Adrenal gland (tissue), 12 donors: Measurements from ENCODE around the gene LDAH. TPM values are rescaled to one million over a fixed set of nuclear protein-coding genes. Genes with fewer than 3 reads are reported as not detected.

Experiments
- DNase-seq, 7 donors: peaks; one replicate each; pipeline ENCODE4 v3.0.0-alpha.2; 2019 to 2020
- H3K27ac ChIP-seq, 5 donors: fragments of 200-600 bp; sonication (generic) in 4 of 5; 1 replicate in 3 of 5; 2 replicates in 2 of 5; pipeline versions ENCODE4 v1.5.1 to v1.8.0; 2016 to 2020; ENCODE audit warnings: mild to moderate bottlenecking in 1 of 5
- H3K27me3 ChIP-seq: fragments of 200-600 bp; 2 replicates; pipeline ENCODE4 v1.8.0; 2021
- H3K36me3 ChIP-seq, 2 donors: fragments of 200-600 bp; replicated peaks in 1 of 2; 1 replicate in 1 of 2; 2 replicates in 1 of 2; pipeline versions ENCODE4 v1.5.1 to v1.8.0; 2018 to 2022
- H3K4me1 ChIP-seq, 2 donors: fragments of 200-600 bp; replicated peaks in 1 of 2; 1 replicate in 1 of 2; 2 replicates in 1 of 2; pipeline versions ENCODE4 v1.5.1 to v1.8.0; 2018 to 2021
- H3K4me3 ChIP-seq, 4 donors: fragments of 200-600 bp; sonication (generic) in 3 of 4; one replicate each; pipeline ENCODE4 v1.5.1; 2016 to 2018
- H3K9me3 ChIP-seq, 3 donors: fragments of 200-600 bp; sonication (generic) in 1 of 3; replicated peaks in 1 of 3; 1 replicate in 2 of 3; 2 replicates in 1 of 3; pipeline versions ENCODE4 v1.5.1 to v1.8.0; 2016 to 2021
- POLR2A ChIP-seq, 2 donors: fragments of 450-650 bp; IDR thresholded peaks; one replicate each; pipeline ENCODE4 v1.6.1; 2017; ENCODE audit warnings: antibody characterized with exemption in 2 of 2, mild to moderate bottlenecking in 2 of 2, moderate library complexity in 1 of 2
- WGBS, 4 donors: extraction: QIAGEN DNeasy Blood & Tissue Kit in 2 of 4; methylation state at CpG; one replicate each; pipeline versions ENCODE4 v1.1.5 to v1.1.7; 2013 to 2017; 5-methylcytosine and 5-hydroxymethylcytosine counted together
- intact Hi-C, 2 donors: fragments of 100-400 bp; cut with DNase I; formaldehyde crosslinking; loops; one replicate each; pipeline versions ENCODE4 v1.14.1 to v1.15.0; 2022 to 2023
- polyA plus RNA-seq, 3 donors: library from polyadenylated mRNA; stranded (reverse); fragments of 200-250 nt in 2 of 3; fragments of 350-450 nt in 1 of 3; fragmentation: Illumina TruSeq in 1 of 3; extraction: RNeasy Lipid Tissue Mini Kit (QIAGEN cat#74804) in 1 of 3; gene quantifications; one replicate each; pipeline ENCODE4 v1.2.3, GENCODE V29; 2013 to 2014
- total RNA-seq, 9 donors: library from RNA; depleted of rRNA in 4 of 9; stranded (reverse); fragments of >200 nt in 4 of 9; fragments of 120-200 nt in 1 of 9; fragmentation: NEBNext Ultra II Directional in 1 of 9; extraction: Animal tissue kit (Norgen Biotek cat#: 25700) in 1 of 9; gene quantifications; one replicate each; pipeline versions ENCODE4 v1.1.0 to v1.2.4, GENCODE V29; 2013 to 2023
- TF ChIP-seq, protein P1 (sequence below), 6 experiments: fragments of 450-650 bp in 4 of 6; fragments of 200-600 bp in 2 of 6; sonication (generic) in 1 of 6; IDR thresholded peaks; 1 replicate in 5 of 6; 2 replicates in 1 of 6; pipeline versions ENCODE4 v1.5.1 to v1.8.0; 2016 to 2021; ENCODE audit warnings: antibody characterized with exemption in 6 of 6, mild to moderate bottlenecking in 2 of 6, moderate library complexity in 1 of 6
- donor health status: healthy with polysubstance abuse.
- donor health status: Bipolar disorder and iron deficiency.
- donor health status: DM: yes; HTN: yes; CAD: no.
- donor health status: DM: no; HTN: no; CAD: no.
- donor health status: DM: no; HTN: no; CAD: no.
- donor health status: DM: yes; HTN: yes; CAD: no.

Gene LDAH
- total and polyA plus RNA-seq, 12 donors: 7.0 to 64.9 (median 31.5) TPM

DNA sequence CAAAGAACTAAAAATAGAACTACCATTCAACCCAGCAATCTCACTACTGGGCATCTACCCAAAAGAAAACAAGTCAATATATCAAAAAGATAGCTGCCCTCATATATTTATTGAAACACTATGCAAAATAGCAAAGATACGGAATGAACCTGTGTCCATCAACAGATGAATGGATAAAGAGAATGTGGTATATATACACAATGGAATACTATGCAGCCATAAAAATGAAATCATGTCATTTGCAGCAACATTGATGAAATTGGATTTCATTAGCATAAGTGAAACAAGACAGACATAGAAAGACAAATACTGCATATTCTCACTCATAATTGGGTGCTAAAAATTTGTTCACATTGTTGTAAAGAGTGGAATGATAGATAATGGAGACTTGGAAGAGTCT lies 16.2 kb upstream of the LDAH start:
- Histone ChIP-seq H3K4me3 (no peak overlapping the region), H3K9me3 (no peaks in the 10 kb centered on the region), H3K27me3 (peaks cover 6% of the 10 kb centered on the region), H3K36me3 (no peaks in the 10 kb centered on the region), H3K27ac (no peak overlapping the region), H3K4me1 (no peaks in the 10 kb centered on the region)
- no peak for DNase-seq
- TF ChIP-seq, protein P1, sequence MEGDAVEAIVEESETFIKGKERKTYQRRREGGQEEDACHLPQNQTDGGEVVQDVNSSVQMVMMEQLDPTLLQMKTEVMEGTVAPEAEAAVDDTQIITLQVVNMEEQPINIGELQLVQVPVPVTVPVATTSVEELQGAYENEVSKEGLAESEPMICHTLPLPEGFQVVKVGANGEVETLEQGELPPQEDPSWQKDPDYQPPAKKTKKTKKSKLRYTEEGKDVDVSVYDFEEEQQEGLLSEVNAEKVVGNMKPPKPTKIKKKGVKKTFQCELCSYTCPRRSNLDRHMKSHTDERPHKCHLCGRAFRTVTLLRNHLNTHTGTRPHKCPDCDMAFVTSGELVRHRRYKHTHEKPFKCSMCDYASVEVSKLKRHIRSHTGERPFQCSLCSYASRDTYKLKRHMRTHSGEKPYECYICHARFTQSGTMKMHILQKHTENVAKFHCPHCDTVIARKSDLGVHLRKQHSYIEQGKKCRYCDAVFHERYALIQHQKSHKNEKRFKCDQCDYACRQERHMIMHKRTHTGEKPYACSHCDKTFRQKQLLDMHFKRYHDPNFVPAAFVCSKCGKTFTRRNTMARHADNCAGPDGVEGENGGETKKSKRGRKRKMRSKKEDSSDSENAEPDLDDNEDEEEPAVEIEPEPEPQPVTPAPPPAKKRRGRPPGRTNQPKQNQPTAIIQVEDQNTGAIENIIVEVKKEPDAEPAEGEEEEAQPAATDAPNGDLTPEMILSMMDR (IDR thresholded peaks at IDR 0.05): no peak
- TF ChIP-seq POLR2A (IDR thresholded peaks at IDR 0.05): no peak
- intact Hi-C loops: no loop called here
- WGBS, 4 donors: 47 to 63% (median 53%) methylated on average over 1 of the region's 1 CpG

DNA sequence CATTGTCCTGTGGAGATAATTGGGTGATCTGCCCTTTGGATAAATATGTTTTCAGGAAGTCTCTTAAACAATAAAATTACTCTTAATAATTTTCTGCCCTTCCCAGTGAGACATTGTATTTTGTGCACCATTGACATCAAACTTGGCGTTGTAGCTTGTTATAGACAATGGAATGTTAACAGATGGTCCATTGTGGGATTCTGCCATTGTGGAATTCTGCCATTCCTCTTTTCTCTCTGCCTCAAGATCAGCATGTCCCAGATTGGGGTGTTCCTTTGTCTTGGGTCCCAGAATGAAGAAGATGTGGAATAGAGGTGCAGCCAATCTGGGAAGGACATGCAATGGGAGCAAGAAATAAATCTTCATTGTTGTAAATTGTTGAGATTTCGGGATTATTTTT lies 15.1 kb upstream of the LDAH start:
- WGBS, 4 donors: 74 to 83% (median 81%) methylated on average over 2 of the region's 2 CpGs
- H3K36me3 ChIP-seq: no peaks in the 10 kb centered on the region
- TF ChIP-seq, protein P1 (IDR thresholded peaks at IDR 0.05): no peak
- no peak for TF ChIP-seq POLR2A (IDR thresholded peaks at IDR 0.05)
- H3K4me3 ChIP-seq: no peak overlapping the region
- intact Hi-C loops: no loop called here
- H3K27ac ChIP-seq: no peak overlapping the region
- H3K27me3 ChIP-seq: peaks cover 6% of the 10 kb centered on the region
- H3K4me1 ChIP-seq: no peaks in the 10 kb centered on the region
- no peaks in the 10 kb centered on the region for H3K9me3 ChIP-seq
- DNase-seq: no peak

DNA sequence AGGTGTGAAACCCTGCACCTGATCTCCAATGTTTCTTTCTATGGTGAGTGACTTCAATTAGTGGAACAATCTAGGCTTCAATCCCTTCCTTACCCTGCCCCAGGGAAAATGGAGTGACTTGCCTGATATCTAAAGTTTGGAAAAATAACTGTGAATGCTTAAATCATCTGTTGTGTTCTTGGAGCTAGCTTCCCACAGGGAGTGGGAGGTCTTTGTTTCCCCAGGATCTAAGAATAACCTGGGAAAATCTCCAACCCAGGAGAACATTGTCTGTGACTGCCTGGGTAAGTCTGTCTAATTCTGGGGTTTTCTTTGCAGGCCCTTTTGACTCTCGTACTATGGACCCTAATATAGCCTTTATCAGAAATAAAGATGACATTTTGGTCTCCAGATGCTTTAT lies 13.6 kb upstream of the LDAH start:
- H3K36me3 ChIP-seq: no peaks in the 10 kb centered on the region
- intact Hi-C loops: no loop called here
- H3K27me3 ChIP-seq: peaks cover 6% of the 10 kb centered on the region
- no peak for DNase-seq
- H3K9me3 ChIP-seq: no peaks in the 10 kb centered on the region
- H3K27ac ChIP-seq: no peak overlapping the region
- no peaks in the 10 kb centered on the region for H3K4me1 ChIP-seq
- TF ChIP-seq POLR2A (IDR thresholded peaks at IDR 0.05): no peak
- TF ChIP-seq, protein P1 (IDR thresholded peaks at IDR 0.05): no peak
- WGBS, 4 donors: 63 to 71% (median 68%) methylated on average over 1 of the region's 1 CpG
- no peak overlapping the region for H3K4me3 ChIP-seq

DNA sequence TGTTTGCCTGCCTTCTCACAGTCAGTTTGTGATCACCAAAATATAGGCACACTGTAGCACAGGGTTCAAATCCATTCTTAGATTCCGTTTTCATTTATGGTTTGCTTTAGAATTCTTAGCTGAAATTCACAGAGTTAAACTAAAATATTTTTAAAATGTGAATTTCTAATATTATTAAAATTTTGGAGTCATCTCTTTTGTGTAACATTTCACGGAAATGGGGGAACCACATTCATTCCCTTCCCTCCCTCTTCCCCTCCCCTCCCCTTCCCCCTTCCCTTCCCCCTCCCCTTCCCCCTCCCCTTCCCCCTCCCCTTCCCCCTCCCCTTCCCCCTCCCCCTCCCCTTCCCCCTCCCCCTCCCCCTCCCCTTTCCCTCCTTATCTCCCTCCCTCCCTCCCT lies 11.4 kb upstream of the LDAH start:
- H3K4me1 ChIP-seq: no peaks in the 10 kb centered on the region
- intact Hi-C loops: no loop called here
- H3K27ac ChIP-seq: no peak overlapping the region
- no peak overlapping the region for H3K4me3 ChIP-seq
- no peak for DNase-seq
- peaks cover 4% of the 10 kb centered on the region for H3K27me3 ChIP-seq
- no peaks in the 10 kb centered on the region for H3K36me3 ChIP-seq
- TF ChIP-seq, protein P1 (IDR thresholded peaks at IDR 0.05): no peak
- no peak for TF ChIP-seq POLR2A (IDR thresholded peaks at IDR 0.05)
- no peaks in the 10 kb centered on the region for H3K9me3 ChIP-seq
- WGBS, 4 donors: 78 to 88% (median 82%) methylated on average over 2 of the region's 2 CpGs
